Esophagus squamous epithelium (tissue), 5 donors: ENCODE data around the gene SERTAD1. TPM values are rescaled to one million over a fixed set of nuclear protein-coding genes. Genes with fewer than 3 reads are reported as not detected.
"Not testable (repeated sequence)": the region's sequence is repeated elsewhere in the genome, so short reads cannot be mapped to it uniquely, and the experiment has no call there.

Experiments used
- DNase-seq: peaks from one replicate; lab custom pipeline; 2025; lab: John Stamatoyannopoulos, UW
- H3K27ac ChIP-seq, 4 donors: fragments of 200-600 bp; sonication (generic); one replicate each; pipeline ENCODE4 v1.5.1; 2016 to 2019; ENCODE audit warnings: mild to moderate bottlenecking in 1 of 4
- H3K27me3 ChIP-seq, 4 donors: fragments of 200-600 bp; sonication (generic); 1 replicate in 3 of 4; 2 replicates in 1 of 4; pipeline versions ENCODE4 v1.5.1 to v1.6.0; 2017 to 2021; ENCODE audit warnings: antibody characterized with exemption in 1 of 4
- H3K36me3 ChIP-seq, 3 donors: fragments of 200-600 bp; sonication (generic); one replicate each; pipeline ENCODE4 v1.5.1; 2016 to 2019
- H3K4me1 ChIP-seq, 3 donors: fragments of 200-600 bp; sonication (generic); one replicate each; pipeline ENCODE4 v1.5.1; 2017 to 2019
- H3K4me3 ChIP-seq, 4 donors: fragments of 200-600 bp; sonication (generic); 1 replicate in 3 of 4; 2 replicates in 1 of 4; pipeline ENCODE4 v1.5.1; 2016 to 2019; ENCODE audit warnings: mild to moderate bottlenecking in 2 of 4, moderate library complexity in 1 of 4
- H3K9me3 ChIP-seq, 3 donors: fragments of 200-600 bp; sonication (generic); one replicate each; pipeline ENCODE4 v1.5.1; 2016 to 2019
- POLR2A ChIP-seq, 4 donors: fragments of 450-650 bp; IDR thresholded peaks; one replicate each; pipeline ENCODE4 v1.6.1; 2017; ENCODE audit warnings: antibody characterized with exemption in 4 of 4, mild to moderate bottlenecking in 4 of 4, moderate library complexity in 3 of 4
- WGBS, 2 donors: methylation state at CpG; one replicate each; pipeline ENCODE4 v1.1.5; 2018; 5-methylcytosine and 5-hydroxymethylcytosine counted together
- intact Hi-C: fragments of 100-400 bp; cut with DNase I; formaldehyde crosslinking; loops from one replicate; pipeline ENCODE4 v1.15.0; 2022
- total RNA-seq, 4 donors: library from RNA; depleted of rRNA; stranded (reverse); fragments of >200 nt; gene quantifications; one replicate each; pipeline ENCODE4 v1.1.0, GENCODE V29; 2016
- TF ChIP-seq, protein P1 (sequence below), 6 experiments: fragments of 450-650 bp in 4 of 6; fragments of 200-600 bp in 2 of 6; sonication (generic) in 2 of 6; IDR thresholded peaks; one replicate each; pipeline ENCODE4 v1.5.1; 2016 to 2019; ENCODE audit warnings: antibody characterized with exemption in 6 of 6, mild to moderate bottlenecking in 4 of 6, moderate library complexity in 4 of 6
- donor health status: DM: yes; HTN: yes; CAD: no.

Gene SERTAD1
- total RNA-seq, 4 donors from 2014 or later = 10.2 to 24.9 (median 16.2) TPM

DNA sequence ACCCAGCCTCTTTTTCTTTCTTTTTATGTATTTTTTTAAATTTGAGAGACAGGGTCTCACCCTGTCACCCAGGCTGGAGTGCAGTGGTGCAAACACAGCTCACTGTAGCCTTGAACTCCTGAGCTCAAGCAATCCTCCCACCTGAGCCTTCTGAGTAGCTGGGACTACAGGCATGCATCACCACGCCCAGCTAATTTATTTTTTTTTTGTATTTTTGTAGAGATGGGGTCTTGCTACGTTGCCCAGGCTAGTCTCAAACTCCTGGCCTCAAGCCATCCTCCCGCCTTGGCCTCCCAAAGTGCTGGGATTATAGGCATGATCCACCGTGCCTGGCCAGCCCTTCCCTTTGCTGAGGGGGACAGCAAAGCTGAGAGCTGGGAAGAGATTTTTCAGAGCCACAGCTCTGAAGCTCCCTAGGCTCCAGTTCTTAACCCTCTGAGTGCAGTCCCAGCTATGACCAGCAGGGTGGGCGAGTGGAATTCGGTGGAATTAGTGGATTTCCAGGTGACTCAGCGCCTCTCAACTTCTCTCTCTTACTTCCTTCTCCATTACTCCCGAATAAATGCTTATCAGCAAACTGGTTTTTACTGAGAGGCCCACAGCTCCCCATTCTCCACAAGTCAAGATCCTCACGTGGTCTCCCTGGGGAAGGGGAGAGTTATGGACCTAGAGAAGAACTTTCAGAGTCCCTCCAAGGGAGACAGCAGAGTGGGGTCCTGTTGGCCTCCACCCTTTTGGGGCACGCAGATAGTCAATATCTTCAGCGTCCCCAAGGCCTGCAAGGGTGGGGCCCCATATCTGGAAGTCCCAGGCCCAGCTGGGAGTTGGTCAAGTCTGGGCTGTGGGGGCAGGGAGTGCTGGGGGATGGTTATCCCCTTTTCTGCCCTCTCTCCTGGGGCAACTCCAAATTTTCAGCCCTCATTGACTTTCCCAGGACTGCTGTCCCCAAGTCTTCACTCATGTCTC, 38.5 kb upstream of the SERTAD1 start:
- WGBS, 2 donors = 13 to 15% methylated on average over 8 to 11 of the region's 11 CpGs
- peak overlapping the region; percentile 52 to 95 (median 75) for H3K4me3 ChIP-seq
- H3K27ac ChIP-seq = peak overlapping the region; percentile 93 to 100 (median 96)
- TF ChIP-seq POLR2A (IDR thresholded peaks at IDR 0.05) = peak in 1 of 4 donors; percentile 22
- TF ChIP-seq, protein P1, sequence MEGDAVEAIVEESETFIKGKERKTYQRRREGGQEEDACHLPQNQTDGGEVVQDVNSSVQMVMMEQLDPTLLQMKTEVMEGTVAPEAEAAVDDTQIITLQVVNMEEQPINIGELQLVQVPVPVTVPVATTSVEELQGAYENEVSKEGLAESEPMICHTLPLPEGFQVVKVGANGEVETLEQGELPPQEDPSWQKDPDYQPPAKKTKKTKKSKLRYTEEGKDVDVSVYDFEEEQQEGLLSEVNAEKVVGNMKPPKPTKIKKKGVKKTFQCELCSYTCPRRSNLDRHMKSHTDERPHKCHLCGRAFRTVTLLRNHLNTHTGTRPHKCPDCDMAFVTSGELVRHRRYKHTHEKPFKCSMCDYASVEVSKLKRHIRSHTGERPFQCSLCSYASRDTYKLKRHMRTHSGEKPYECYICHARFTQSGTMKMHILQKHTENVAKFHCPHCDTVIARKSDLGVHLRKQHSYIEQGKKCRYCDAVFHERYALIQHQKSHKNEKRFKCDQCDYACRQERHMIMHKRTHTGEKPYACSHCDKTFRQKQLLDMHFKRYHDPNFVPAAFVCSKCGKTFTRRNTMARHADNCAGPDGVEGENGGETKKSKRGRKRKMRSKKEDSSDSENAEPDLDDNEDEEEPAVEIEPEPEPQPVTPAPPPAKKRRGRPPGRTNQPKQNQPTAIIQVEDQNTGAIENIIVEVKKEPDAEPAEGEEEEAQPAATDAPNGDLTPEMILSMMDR (IDR thresholded peaks at IDR 0.05) = peak; percentile 38 to 96 (median 94)
- H3K36me3 ChIP-seq = no peaks in the 10 kb centered on the region
- intact Hi-C loops = loop anchor here (10.0 kb wide), 1 partner anchor 130 kb away; no protein-coding TSS in a partner anchor
- H3K4me1 ChIP-seq = peaks cover 29 to 63% (median 29%) of the 10 kb centered on the region in 3 donors
- peaks cover 0 to 7% (median 0%) of the 10 kb centered on the region in 4 donors for H3K27me3 ChIP-seq
- DNase-seq = no peak
- H3K9me3 ChIP-seq = no peaks in the 10 kb centered on the region

DNA sequence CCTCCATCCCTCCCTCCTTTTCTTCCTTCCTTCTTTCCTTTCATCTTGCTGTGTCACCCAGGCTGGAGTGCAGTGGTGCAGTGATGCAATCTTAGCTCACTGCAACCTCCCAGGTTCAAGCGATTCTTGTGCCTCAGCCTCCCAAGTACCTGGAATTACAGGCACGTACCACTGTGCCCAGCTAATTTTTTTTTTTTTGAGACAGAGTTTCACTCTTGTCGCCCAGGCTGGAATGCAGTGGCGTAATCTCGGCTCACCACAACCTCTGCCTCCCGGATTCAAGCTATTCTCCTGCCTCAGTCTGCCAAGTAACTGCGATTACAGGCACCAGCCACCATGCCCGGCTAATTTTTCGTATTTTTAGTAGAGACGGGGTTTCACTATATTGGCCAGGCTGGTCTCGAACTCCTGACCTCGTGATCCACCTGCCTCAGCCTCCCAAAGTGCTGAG, 37.8 kb upstream of the SERTAD1 start:
- H3K27ac ChIP-seq = peak overlapping the region; percentile 93 to 100 (median 96)
- H3K4me3 ChIP-seq = peak overlapping the region in 3 of 4 donors; percentile 73 to 95 (median 77)
- not testable (repeated sequence) for H3K27me3 ChIP-seq, DNase-seq, H3K9me3 ChIP-seq, H3K36me3 ChIP-seq
- 40 to 60% methylated on average over 11 to 12 of the region's 12 CpGs for WGBS, 2 donors
- peaks cover 29 to 63% (median 29%) of the 10 kb centered on the region in 3 donors for H3K4me1 ChIP-seq
- intact Hi-C loops = loop anchor here (10.0 kb wide), 1 partner anchor 131 kb away; no protein-coding TSS in a partner anchor

- intact Hi-C loops = loop anchor here (10.0 kb wide), 1 partner anchor 133 kb away; no protein-coding TSS in a partner anchor
- Histone ChIP-seq H3K9me3 (no peaks in the 10 kb centered on the region), H3K27me3 (no peaks in the 10 kb centered on the region), H3K4me1 (peaks cover 23 to 54% (median 23%) of the 10 kb centered on the region in 3 donors), H3K27ac (peak overlapping the region in 1 of 4 donors; percentile 3), H3K4me3 (no peak overlapping the region), H3K36me3 (peaks cover 9 to 23% (median 11%) of the 10 kb centered on the region in 3 donors)
- DNase-seq = no peak
- TF ChIP-seq, protein P1 (IDR thresholded peaks at IDR 0.05) = no peak
- no peak for TF ChIP-seq POLR2A (IDR thresholded peaks at IDR 0.05)
- 65 to 70% methylated on average over 7 of the region's 7 CpGs for whole genome bisulfite sequencing, 2 donors
Observed at GRCh38 chr19:40461669-40462221, 36.0 kb upstream of the SERTAD1 start.

DNA sequence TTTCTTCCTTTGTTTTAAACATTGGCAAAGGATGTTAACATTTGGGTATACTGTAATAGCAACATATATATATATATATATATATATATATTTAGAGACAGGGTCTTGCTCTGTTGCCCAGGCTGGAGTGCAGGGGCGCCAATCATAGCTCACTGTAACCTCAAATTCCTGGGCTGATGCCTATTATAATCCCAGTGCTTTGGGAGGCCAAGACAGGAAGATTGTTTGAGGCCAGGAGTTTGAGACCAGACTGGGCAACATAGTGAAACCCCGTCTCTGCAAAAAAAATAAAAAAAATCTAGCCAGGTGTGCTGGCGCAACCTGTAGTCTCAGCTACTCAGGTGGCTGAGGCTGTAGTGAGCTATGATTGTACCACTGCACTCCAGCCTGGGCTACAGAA, 34.4 kb upstream of the SERTAD1 start:
- Histone ChIP-seq H3K4me1 (peaks cover 13 to 43% (median 15%) of the 10 kb centered on the region in 3 donors), H3K4me3 (no peak overlapping the region), H3K27ac (no peak overlapping the region), H3K36me3 (peaks cover 11 to 36% (median 11%) of the 10 kb centered on the region in 3 donors), H3K9me3 (no peaks in the 10 kb centered on the region), H3K27me3 (no peaks in the 10 kb centered on the region)
- DNase-seq = no peak
- TF ChIP-seq, protein P1 (IDR thresholded peaks at IDR 0.05) = no peak
- TF ChIP-seq POLR2A (IDR thresholded peaks at IDR 0.05) = no peak
- WGBS, 2 donors = 75 to 82% methylated on average over 3 of the region's 3 CpGs
- intact Hi-C loops = loop anchor here (10.0 kb wide), 1 partner anchor 135 kb away; no protein-coding TSS in a partner anchor

GRCh38 chr19:40458597-40458974, 32.8 kb upstream of the SERTAD1 start:
- TF ChIP-seq POLR2A (IDR thresholded peaks at IDR 0.05) = no peak
- TF ChIP-seq, protein P1 (IDR thresholded peaks at IDR 0.05) = no peak
- no peak overlapping the region for H3K4me3 ChIP-seq
- no peaks in the 10 kb centered on the region for H3K9me3 ChIP-seq
- 80 to 89% methylated on average over 1 of the region's 3 CpGs for WGBS, 2 donors
- intact Hi-C loops = no loop called here
- no peaks in the 10 kb centered on the region for H3K27me3 ChIP-seq
- no peak overlapping the region for H3K27ac ChIP-seq
- H3K36me3 ChIP-seq = peaks cover 11 to 45% (median 11%) of the 10 kb centered on the region in 3 donors
- H3K4me1 ChIP-seq = peaks cover under 1 to 35% (median 2%) of the 10 kb centered on the region in 3 donors
- DNase-seq = no peak
